ENCODE data around the gene SLC41A1.

DNA sequence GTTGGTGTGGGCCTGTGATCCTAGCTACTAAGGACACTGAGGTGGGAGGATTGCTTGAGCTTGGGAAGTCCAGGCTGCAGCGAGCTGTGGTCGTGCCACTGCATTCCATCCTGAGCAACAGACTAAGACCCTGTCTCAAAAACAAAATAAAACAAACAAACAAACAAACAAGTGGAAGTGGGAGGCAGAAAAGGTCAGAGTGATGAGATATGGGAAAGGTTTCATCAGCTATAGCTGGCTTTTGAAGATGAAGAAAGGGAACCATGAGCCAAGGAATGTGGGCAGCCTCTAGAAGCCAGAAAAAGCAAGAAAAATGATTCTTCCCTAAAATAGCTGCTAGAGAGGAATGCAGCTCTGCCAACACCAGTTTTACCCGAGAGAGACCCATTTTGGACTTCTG is 52.4 kb downstream of the SLC41A1 start:
- no peak for TF ChIP-seq CTCF (conservative IDR thresholded peaks at IDR 0.05; ENCODE audit: low read depth, low read length)
- TF ChIP-seq EZH2 (IDR thresholded peaks at IDR 0.05; ENCODE audit: borderline replicate concordance, low read depth, low read length, poor library complexity, severe bottlenecking) = no peak

Measured in A673 (cell line).